Progenitor cell of endocrine pancreas (in vitro differentiated cells): ENCODE results near the gene FOXN3. TPM values are rescaled to one million over a fixed set of nuclear protein-coding genes. Genes with fewer than 3 reads are reported as not detected.

Experiments
- DNase-seq: peaks from one replicate; pipeline ENCODE4 v3.0.0; 2021; ENCODE audit warnings: low spot score; ENCODE audit not compliant: unreplicated experiment
- H3K27ac Mint-ChIP-seq: 2 replicates; pipeline ENCODE4 v1.8.0; 2021; ENCODE audit warnings: mild to moderate bottlenecking, moderate library complexity, mixed read lengths
- H3K27me3 Mint-ChIP-seq: 2 replicates; pipeline ENCODE4 v1.8.0; 2021; ENCODE audit warnings: mixed read lengths
- H3K36me3 Mint-ChIP-seq: 2 replicates; pipeline ENCODE4 v1.8.0; 2022; ENCODE audit warnings: mixed read lengths; ENCODE audit not compliant: insufficient read depth
- H3K4me1 Mint-ChIP-seq: 2 replicates; pipeline ENCODE4 v1.8.0; 2021; ENCODE audit warnings: low read depth, mixed read lengths
- H3K4me3 Mint-ChIP-seq: 2 replicates; pipeline ENCODE4 v1.8.0; 2021; ENCODE audit warnings: low read depth, mild to moderate bottlenecking, moderate library complexity, mixed read lengths
- H3K9me3 Mint-ChIP-seq: 2 replicates; pipeline ENCODE4 v1.8.0; 2021; ENCODE audit warnings: low read depth, mixed read lengths
- total RNA-seq: library from RNA; stranded (reverse); gene quantifications from 2 replicates; pipeline ENCODE4 v1.2.1, GENCODE V29; 2021
- TF ChIP-seq, protein P1 (sequence below): fragments of 200-600 bp; sonication (generic); IDR thresholded peaks from one replicate; pipeline ENCODE4 v1.5.0; 2021; ENCODE audit warnings: antibody characterized with exemption, mild to moderate bottlenecking; ENCODE audit not compliant: unreplicated experiment

The FOXN3 gene
- total RNA-seq, 1 donor from 2014 or later, result 25.8 TPM

DNA sequence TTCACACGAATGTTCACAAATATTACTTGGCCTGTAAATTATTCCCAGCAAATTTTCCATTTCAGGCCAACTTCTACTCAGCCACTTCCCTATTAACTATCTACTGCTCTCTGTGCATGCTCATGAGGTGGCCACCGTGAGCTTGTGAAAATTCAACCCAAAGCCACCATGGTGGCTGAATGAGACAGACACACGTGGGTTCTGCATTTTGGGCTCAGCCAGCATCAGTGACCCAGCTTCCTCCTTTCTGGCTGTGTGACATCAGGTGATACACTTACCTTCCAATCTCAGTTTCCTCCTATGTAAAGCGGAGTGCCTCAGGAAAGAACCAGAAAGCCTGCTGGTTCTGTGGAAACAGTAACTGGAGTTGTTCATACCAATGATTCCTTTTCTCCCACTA is 175.8 kb downstream of the FOXN3 start:
- H3K4me3 Mint-ChIP-seq, result no peak overlapping the region
- peaks cover 3% of the 10 kb centered on the region for H3K27me3 Mint-ChIP-seq
- no peaks in the 10 kb centered on the region for H3K4me1 Mint-ChIP-seq
- H3K36me3 Mint-ChIP-seq, result peaks cover 1% of the 10 kb centered on the region
- no peak for DNase-seq
- no peaks in the 10 kb centered on the region for H3K9me3 Mint-ChIP-seq
- TF ChIP-seq, protein P1, sequence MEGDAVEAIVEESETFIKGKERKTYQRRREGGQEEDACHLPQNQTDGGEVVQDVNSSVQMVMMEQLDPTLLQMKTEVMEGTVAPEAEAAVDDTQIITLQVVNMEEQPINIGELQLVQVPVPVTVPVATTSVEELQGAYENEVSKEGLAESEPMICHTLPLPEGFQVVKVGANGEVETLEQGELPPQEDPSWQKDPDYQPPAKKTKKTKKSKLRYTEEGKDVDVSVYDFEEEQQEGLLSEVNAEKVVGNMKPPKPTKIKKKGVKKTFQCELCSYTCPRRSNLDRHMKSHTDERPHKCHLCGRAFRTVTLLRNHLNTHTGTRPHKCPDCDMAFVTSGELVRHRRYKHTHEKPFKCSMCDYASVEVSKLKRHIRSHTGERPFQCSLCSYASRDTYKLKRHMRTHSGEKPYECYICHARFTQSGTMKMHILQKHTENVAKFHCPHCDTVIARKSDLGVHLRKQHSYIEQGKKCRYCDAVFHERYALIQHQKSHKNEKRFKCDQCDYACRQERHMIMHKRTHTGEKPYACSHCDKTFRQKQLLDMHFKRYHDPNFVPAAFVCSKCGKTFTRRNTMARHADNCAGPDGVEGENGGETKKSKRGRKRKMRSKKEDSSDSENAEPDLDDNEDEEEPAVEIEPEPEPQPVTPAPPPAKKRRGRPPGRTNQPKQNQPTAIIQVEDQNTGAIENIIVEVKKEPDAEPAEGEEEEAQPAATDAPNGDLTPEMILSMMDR, result no peak
- H3K27ac Mint-ChIP-seq, result no peak overlapping the region

GRCh38 chr14:89240414-89240813 is 176.6 kb downstream of the FOXN3 start:
- Mint-ChIP-seq H3K4me1 (no peaks in the 10 kb centered on the region), H3K36me3 (peaks cover 2% of the 10 kb centered on the region)

DNA sequence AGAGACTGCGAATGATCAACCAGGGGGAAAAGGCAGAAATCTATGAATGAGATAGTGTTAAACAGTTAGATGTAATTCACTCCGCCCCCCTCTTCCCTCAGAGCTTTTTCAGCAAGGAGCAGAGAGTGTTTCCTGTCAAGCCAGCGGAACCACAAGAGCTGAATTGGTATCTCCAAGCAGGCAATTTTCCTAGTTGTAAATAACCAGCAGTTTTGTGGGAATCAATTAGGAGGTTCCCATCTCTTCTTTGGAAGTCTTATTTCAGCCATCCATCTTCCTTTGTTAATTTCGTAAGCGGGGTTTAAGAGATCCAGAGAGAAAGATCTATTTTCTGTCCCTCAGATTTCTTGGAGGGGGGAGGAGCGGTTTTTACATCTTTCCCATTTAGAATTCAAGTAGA is 178.0 kb downstream of the FOXN3 start:
- no peaks in the 10 kb centered on the region for H3K4me1 Mint-ChIP-seq
- TF ChIP-seq, protein P1, result no peak
- H3K4me3 Mint-ChIP-seq, result no peak overlapping the region
- H3K27me3 Mint-ChIP-seq, result no peaks in the 10 kb centered on the region
- peaks cover 1% of the 10 kb centered on the region for H3K36me3 Mint-ChIP-seq
- H3K27ac Mint-ChIP-seq, result no peak overlapping the region
- DNase-seq, result no peak
- peaks cover 4% of the 10 kb centered on the region for H3K9me3 Mint-ChIP-seq

More at GRCh38 chr14:89240414-89240813, 176.6 kb downstream of the FOXN3 start:
- Mint-ChIP-seq H3K9me3 (peaks cover 3% of the 10 kb centered on the region), H3K27me3 (peaks cover 3% of the 10 kb centered on the region), H3K27ac (no peak overlapping the region), H3K4me3 (no peak overlapping the region)
- DNase-seq, result no peak
- TF ChIP-seq, protein P1, result no peak

- DNase-seq, result no peak
- TF ChIP-seq, protein P1, result peak; percentile 29
- H3K4me3 Mint-ChIP-seq, result no peak overlapping the region
- no peaks in the 10 kb centered on the region for H3K4me1 Mint-ChIP-seq
- peaks cover 4% of the 10 kb centered on the region for H3K9me3 Mint-ChIP-seq
- H3K36me3 Mint-ChIP-seq, result peaks cover 1% of the 10 kb centered on the region
- H3K27ac Mint-ChIP-seq, result no peak overlapping the region
- no peaks in the 10 kb centered on the region for H3K27me3 Mint-ChIP-seq
Observed at GRCh38 chr14:89237921-89238529, 179.0 kb downstream of the FOXN3 start.

DNA sequence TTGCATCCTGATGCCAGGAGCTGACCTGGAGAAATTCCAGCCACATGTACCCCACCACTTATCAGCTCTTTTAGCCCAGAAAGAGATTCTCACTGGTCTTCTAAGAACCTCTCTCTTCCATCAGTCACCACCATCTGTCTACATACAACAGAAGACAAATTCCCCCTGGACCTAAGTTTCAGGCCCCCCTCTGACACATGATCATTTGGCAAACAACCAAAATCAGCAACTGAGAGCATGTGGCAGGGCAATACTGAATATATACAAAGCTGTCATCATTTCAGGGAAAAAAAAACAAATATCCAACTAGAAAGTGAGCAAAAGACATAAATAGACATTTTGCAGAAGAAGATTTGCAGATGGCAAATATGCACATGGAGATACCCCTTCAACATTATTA is 180.2 kb downstream of the FOXN3 start:
- Mint-ChIP-seq H3K36me3 (peaks cover 1% of the 10 kb centered on the region), H3K27me3 (no peaks in the 10 kb centered on the region), H3K4me1 (no peaks in the 10 kb centered on the region), H3K4me3 (no peak overlapping the region), H3K9me3 (peaks cover 4% of the 10 kb centered on the region), H3K27ac (no peak overlapping the region)
- TF ChIP-seq, protein P1, result no peak
- no peak for DNase-seq
